DMS153 treated with DMSO at 0.1 percent for 48 hours (cell line): ENCODE results near the gene SRSF10.
"Not testable (repeated sequence)": the region's sequence is repeated elsewhere in the genome, so short reads cannot be mapped to it uniquely, and the experiment has no call there.

Experiments
- DNase-seq: peaks from one replicate; lab custom pipeline; 2025; ENCODE audit not compliant: unreplicated experiment; lab: John Stamatoyannopoulos, UW

SRSF10 gene

DNA sequence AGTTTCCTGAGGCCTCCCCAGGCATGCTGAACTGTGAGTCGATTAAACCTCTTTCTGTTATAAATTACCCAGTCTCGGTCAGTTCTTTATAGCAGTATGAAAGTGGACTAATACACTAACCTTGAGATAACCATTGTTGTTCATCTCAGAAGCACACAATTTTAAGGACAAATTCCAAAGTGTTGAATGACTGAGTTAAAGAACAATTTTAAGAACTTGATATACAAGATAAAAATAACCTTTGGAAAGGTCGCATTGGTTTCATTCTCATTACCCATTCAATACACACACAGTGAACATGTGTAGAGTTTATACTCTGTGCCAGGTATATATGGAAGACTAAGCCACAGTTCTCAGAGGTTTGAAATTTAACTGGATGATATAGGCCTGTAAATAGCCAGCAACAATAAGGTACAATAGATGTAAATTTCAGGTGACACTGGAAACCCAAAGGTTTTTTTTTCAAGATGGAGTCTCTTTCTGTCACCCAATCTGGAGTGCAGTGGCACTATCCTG lies 19.1 kb upstream of the SRSF10 start:
- DNase-seq: no peak

DNA sequence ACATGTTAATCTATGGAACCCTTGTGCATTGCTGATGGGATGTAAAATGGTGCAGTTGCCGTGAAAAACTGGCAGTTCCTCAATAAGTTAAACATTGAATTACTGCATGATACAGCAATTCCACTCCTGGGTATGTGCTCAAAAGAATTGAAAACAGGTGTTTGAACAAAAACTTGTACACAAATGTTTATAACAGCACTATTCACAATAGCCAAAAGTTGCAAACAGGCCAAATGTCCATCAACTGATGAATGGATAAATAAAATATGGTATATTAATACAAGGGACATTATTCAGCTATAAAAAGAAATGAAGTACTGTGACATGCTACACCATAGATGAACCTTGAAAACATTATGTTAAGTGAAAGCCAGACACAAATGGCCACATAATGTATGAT lies 17.7 kb upstream of the SRSF10 start:
- no peak for DNase-seq

DNA sequence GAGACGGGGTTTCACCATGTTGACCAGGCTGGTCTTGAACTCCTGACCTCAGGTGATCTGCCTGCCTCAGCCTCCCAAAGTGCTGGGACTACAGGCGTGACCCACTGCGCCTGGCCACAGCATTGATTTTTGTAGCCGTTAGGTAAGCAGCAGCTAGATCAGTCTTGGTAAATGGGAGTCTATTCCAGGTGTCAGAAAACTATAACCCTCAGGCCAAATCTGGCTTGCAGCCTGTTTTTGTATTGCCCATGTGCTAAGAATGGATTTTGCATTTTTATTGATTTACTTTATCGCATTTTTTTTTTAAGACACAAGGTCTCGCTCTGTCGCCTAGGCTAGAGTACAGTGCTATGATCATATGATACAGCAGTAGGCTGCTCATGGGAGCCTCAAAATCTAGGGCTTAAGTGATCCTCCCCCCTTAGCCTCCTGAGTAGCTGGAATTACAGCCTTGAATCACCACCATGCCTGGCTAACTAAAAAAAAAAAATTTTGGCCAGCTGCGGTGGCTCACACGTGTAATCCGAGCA lies 16.6 kb upstream of the SRSF10 start:
- no peak for DNase-seq

DNA sequence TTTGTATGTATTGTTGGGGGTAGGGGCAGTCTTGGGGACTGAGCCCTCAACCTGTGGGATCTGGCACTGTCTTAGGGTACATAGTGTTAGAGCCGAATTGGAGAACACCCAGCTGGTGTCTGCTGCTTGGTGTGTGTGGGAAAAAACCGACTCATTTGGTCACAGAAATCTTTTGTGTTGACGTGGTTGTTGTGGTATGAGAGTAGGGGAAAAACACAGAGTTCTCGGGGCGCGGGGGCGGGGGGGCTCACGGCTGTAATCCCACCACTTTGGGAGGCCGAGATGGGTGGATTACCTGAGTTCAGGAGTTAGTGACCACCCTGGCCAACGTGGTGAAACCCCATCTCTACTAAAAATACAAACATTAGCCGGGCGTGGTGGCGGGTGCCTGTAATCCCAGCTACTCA lies 15.3 kb upstream of the SRSF10 start:
- DNase-seq: no peak

DNA sequence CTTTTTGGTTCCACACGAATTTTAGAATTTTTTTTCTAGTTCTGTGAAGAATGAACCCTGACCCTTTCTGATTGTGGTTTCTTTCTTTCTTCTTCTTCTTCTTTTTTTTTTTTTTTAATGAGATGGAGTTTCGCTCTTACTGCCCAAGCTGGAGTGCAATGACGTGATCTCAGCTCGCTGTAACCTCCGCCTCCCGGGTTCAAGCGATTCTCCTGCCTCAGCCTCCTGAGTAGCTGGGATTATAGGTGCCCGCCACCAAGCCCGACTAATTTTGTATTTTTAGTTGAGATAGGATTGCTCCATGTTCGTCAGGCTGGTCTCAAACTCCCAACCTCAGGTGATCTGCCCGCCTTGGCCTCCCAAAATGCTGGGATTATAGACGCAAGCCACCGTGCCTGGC lies 11.9 kb upstream of the SRSF10 start:
- DNase-seq: not testable (repeated sequence)

DNA sequence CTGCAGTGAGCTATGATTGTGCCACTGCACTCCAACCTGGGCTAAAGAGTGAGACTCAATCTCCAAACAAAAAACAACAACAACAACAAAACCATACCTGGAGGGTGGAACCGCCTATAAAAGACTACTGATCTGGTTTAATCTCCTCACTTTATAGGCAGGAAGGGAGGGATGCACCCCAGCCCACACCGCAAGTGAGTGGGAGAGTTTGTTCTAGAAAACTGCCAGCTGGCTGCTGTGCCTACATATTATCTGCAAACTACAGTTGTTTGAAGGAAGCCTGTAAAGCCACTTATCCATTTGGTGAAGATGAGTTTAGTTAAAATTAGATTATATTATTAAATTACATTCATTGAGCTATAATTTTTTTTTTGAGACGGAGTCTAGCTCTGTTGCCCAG lies 9.1 kb upstream of the SRSF10 start:
- no peak for DNase-seq

DNA sequence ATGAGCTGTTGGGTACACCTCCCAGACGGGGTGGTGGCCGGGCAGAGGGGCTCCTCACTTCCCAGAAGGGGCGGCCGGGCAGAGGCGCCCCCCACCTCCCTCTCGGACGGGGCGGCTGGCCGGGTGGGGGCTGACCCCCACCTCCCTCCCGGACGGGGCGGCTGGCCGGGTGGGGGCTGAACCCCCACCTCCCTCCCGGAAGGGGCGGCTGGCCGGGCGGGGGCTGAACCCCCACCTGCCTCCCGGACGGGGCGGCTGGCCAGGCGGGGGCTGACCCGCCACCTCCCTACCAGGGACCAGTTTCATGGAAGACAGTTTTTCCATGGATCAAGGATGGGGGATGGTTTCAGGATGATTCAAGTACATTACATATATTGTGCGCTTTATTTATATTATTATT lies 6.9 kb upstream of the SRSF10 start:
- DNase-seq: not testable (repeated sequence)

DNA sequence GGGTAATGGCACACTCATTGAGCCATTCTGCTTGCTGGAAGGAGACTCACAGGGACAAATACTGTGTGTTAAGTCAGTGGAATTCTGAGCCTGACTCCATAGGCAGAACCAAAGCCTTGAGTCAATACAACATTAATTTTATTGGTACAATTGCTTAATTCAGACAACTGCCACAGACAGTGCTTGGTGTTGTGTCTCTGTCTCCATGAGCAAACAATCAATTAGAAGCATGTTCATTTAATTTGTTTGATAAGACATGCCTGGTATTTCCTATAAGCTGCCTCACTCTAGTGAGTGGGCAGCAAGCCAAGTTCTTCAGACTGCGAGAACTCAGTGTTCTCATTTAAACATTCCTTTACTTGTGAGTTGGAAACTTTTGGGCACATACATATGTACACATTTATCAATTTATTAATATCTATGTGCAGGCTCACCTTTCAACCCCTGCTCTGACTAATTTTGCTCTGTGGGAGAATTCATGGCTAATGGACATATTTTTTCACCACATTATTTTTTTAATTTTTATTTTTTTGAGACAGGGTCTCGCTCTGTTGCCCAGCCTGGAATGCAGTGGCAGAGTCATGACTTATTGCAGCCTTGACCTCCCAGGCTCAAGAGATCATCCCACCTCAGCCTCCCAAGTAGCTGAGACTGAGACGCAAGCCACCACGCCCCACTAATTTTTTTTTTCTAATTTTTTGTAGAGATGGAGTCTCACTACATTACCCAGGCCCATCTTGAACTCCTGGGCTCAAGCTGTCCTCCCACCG lies 4.5 kb upstream of the SRSF10 start:
- no peak for DNase-seq

DNA sequence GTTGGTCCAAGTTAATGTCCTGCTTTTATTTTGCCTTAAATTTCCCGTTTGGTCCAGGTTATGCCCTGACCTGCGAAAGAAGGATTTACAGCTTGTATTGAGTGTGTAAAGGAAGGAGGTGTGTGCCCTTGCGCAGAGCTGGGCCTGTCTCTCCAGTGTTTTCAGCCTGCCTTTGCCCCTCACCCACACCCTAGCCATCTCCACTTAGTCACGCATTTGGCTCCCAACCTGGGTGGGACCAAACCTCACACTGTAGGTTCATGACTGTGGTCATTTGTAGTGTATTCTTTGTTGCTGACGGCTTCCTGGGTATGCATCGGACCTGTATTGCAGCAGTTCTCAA lies 572 bp upstream of the SRSF10 start:
- DNase-seq: peak; percentile 69

DNA sequence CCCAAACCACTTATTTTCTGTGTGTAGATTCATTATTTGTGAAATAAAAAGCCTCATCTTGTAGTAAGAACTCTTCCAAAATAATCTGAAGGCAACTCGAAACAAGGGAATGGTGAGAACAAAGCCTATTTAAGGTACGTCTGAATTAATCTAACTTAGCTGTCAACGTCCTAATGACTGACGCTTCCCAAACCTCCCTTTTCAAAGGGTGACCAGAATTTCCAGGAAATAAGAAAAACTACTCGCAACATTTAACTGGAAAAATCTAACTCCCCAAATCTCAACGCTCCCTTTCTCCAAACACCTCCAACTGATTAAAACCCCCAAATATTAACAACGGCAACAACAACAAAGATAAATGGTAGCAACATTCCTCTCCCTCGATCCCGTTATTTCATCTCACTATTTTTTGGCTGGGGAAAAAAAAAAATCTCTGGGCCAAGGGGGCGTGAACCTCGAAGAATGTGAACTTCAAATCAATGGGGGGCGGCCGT lies 693 bp downstream of the SRSF10 start:
- DNase-seq: no peak

DNA sequence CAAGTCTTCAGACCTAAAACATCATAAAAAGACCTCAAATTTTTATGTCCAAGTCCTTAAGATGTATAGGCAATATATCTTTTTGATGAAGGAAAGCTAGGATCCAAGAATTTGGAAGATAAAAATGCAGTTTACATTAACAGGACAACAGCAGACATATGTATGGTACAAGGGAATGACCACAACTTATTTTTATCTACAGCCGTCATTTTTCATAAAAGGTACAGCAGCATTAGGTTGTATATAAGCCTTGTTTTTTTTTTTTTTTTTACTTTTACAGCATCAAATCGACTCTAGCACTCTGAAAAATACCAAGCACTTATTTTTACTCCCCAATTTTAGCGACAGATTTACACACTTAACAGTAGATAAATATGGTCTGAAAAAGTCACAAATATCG lies 1.3 kb downstream of the SRSF10 start:
- no peak for DNase-seq

DNA sequence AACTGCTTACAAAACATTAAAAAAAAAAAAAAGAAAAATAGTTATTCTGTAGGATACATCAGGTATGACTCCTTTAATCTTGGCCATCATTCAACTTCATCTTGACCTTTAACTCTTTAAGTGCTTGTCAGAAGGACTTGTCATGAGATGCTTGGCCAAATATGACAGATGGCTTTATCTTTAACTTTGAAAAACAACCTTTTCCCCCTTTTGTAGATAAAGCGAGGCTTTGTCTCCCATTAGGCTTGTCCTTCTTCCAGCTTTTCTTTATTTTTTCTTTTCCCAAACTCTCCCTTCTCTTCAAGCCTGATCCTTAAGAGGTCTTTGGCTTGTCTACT lies 2.3 kb downstream of the SRSF10 start:
- no peak for DNase-seq

DNA sequence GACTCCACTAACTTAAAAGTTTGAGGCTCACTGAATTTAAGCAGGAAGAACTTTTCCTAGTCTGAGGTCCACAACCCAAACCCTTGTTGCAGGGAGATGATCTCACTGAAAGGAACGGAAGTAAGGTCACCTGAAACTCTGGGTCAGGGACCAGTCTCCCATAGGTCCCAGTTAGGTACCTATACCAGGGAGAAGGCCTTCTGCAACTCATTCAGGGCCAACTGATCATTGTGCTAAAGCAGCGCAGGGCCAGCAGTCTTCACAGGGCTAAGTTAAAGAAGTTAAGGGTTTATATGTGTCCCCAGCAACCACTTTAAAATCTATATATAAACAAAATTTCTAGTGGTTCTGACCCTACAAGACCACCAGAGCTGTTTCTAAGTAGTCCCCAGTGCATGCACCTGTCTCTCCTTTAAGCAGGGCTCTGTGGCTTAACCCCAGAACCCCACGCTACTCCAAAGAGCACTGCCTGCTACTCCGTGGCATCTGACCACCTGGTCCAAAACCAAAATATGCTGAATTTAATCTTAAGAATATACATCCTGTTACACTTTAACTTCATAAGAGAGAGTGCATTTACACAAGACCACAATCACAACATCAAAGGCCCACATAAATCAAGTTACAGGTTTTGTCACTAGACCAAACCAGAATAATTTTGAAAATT lies 2.8 kb downstream of the SRSF10 start:
- DNase-seq: no peak

DNA sequence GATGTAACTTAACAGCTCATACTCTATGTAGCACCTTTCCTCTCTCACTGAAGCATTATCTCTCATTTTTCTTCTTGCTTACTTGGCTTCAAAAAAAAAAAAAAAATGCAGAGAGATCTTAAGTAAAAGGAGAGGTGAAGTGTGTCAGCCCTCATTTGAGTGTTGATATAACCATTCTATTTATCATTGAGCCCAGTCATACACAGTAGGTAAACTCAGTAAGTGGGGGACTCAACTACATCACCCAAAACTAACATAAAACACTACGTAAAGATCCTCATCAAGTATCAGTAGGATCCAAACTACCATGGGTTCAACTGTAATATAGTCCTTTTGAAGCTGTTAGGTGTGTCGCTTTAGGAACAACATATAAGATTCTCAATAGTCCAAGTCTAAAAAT lies 12.3 kb downstream of the SRSF10 start:
- DNase-seq: no peak

DNA sequence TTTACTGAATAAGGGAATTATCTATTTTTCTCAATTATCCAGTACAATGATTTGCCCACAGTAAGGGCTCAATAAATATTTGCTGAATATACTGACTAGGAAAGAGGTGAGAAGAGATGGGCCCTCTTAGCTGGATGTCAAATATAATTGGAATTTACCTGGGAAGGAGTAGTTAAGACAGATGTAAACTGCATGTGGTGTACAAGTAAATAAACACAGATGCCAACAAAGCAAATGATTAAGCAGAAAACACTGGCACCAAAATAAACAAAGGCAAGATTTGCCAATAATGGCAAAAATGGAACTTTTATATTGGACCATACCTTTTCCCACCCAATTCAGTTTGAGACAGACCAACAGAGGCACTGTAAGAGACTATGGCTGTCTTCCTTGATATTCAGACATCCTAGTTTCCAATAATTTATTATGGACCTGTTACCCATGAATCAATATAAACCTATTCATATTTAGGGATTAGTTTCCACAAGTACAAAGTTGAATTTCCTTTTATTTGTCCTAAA lies 13.1 kb downstream of the SRSF10 start:
- no peak for DNase-seq

DNA sequence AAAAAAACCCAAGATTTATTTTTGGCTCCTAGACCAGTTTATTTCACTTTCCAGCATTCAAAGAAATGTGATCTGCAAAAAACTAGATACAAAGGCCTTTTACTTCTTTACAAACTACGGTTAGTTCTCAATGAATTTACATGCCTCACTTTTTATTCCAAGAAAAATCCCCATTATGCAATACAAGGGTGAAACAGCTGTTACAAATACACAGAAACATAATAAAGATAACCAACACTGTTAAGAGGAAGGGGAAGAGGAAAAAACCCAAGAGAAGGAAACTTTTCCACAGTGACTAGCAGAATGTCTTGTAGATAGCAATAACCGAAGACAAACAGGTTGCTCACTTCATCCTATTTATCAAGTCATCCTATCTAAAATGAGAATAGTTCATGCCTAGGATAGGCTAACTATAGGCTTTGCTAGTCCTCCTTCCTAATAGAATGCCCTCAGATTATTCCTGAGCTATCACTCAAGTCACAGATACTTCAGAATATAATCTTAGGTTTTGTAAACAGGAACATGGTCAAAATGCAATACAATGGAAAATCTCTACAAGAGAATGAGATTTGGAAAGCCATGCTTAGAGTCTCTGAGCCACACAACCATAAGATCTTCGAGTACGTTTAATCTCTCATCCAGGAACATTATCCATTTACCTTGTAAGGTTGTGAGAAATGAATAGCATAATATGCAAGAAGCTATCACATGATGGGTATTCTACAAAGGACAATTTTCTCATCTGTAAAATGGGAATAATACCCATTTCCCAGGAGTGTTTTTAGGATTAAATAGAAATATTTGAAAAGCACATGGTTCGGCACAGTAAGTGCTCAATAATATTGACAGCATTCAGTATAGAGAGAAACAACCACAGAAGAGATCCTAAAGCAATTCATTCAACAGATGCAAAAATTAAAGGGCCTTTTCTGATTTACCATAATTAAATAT lies 15.1 kb downstream of the SRSF10 start:
- no peak for DNase-seq

DNA sequence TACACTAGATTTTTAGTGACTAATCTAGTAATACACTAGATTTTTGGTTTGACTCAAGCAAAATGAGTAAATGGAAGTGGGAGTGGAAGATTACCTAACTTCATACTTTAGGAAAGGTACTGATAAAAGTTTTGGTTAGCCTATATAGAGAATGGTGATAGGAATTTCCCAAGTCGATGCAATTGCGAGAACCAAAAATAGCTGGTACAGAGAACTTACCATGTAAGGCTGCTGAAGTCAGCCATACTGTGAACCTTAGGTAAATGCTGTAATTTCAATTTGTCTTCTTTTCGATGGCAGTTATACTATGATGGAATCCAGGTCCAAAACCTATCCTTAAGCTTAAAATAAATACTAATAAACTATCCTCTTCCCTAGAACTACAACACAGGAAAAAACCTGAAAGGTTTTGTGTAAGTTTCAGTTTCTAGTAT lies 15.9 kb downstream of the SRSF10 start:
- DNase-seq: no peak

DNA sequence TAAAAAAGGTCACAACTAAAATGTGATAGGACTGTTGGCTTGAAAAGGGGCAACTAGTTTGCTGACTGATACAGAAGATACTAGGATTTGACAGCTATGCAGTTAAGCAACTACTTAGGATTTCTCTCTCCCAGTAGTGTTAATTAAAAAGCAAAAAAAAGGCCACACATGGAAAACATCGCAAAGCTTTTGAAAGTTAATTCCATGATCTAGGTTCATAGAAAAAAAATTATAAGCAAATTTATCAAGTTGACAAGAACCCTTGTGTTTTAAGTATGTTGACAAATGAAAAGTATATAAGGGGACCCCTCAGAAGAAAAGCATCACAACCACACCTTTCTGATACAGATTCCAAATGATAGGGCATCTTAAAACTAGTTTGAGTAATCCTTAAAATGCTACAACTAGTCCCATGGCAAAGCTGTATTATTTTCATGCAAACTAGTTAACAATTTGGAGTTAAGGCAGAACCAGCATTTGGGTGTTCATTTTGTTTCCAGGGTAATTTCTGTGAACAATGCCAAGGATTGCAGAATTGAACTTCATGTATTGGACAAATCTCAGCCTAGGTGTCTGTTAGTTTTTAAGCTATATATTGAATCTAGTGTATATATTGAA lies 16.4 kb downstream of the SRSF10 start:
- no peak for DNase-seq

DNA sequence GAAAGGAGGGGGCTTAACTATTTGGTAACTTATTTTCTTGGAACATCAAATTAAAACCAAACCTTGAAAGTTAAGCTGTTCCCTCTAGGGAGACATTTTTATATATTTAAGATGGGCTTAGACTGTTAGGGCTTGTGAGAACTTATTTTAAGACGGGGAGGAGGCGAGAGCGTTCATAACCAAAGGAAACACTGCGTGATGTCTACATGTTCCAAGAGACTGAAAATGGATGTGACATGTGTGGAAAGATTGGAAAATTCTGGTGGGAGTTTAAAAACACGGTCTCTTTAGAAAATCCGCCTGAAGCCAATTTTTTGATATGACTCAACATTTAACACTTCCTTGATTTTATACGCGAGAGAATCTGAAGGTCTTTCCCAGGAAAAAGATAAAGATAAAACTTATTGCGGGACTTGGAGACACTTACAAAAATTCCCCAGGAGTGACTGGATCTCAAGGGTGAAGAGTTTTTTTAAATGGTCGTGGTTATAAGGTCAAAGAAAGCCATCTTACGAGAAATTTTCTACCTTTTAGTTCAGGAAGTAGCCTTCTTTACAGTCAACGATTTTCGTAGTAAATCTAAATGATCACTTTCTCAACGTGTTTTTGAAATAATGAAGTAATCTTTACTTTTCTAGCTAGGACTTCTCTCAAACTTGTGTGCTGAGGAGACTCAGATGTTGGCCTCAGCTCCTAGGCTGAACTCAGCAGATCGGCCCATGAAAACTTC lies 19.7 kb downstream of the SRSF10 start:
- DNase-seq: no peak
